SK-N-SH (cell line): ENCODE measurements around the gene SPRY2. TPM values are rescaled to one million over a fixed set of nuclear protein-coding genes. Genes with fewer than 3 reads are reported as not detected.

ENCODE experiments used
- CTCF ChIA-PET: fragments of 300-600, 350-600 bp; formaldehyde crosslinking; extraction: SDS; loops from one replicate; lab custom pipeline; 2021; lab: Yijun Ruan, JAX
- POLR2A ChIA-PET: fragments of 350-600 bp; sonication (Branson Sonifier 250); formaldehyde crosslinking; extraction: SDS; loops from one replicate; lab custom pipeline; 2020; ENCODE audit warnings: antibody characterized with exemption, inconsistent platforms; lab: Yijun Ruan, JAX
- DNase-seq: peaks from one replicate; pipeline ENCODE4 v3.0.0; 2012
- H2AFZ ChIP-seq: fragments of 200-600 bp; sonication (generic); 2 replicates; pipeline ENCODE4 v1.8.1; 2016; ENCODE audit warnings: antibody characterized with exemption, mild to moderate bottlenecking, low read depth
- H3F3A ChIP-seq: fragments of 200-600 bp; sonication (generic); replicated peaks from 2 replicates; pipeline ENCODE3; 2016; ENCODE audit warnings: antibody characterized with exemption, mild to moderate bottlenecking; ENCODE audit not compliant: insufficient read depth
- H3K27ac ChIP-seq, 2 experiments: fragments of 200-500 bp in 1 of 2; fragments of 200-600 bp in 1 of 2; sonication (Bioruptor generic) in 1 of 2; sonication (generic), shearing (Covaris generic) in 1 of 2; 2 replicates each; pipeline versions ENCODE4 v1.5.1 to v1.6.1; 2014 to 2016; ENCODE audit warnings: low read depth in 2 of 2, inconsistent platforms in 1 of 2, low read length in 1 of 2, mild to moderate bottlenecking in 1 of 2, mixed read lengths in 1 of 2
- H3K27me3 ChIP-seq: fragments of 200-600 bp; sonication (generic), shearing (Covaris generic); 2 replicates; pipeline ENCODE4 v1.6.1; 2016; ENCODE audit warnings: mixed run types; ENCODE audit not compliant: insufficient read depth
- H3K36me3 ChIP-seq, 2 experiments: fragments of 200-500 bp in 1 of 2; fragments of 200-600 bp in 1 of 2; sonication (Bioruptor generic) in 1 of 2; sonication (generic) in 1 of 2; replicated peaks in 1 of 2; 2 replicates each; pipeline versions ENCODE3 to v1.5.1; 2014 to 2016; ENCODE audit warnings: low read length in 1 of 2, mild to moderate bottlenecking in 1 of 2; ENCODE audit not compliant: insufficient read depth in 2 of 2, control insufficient read depth in 1 of 2
- H3K4me1 ChIP-seq, 2 experiments: fragments of 200-500 bp in 1 of 2; fragments of 200-600 bp in 1 of 2; sonication (Bioruptor generic) in 1 of 2; sonication (generic), shearing (Covaris generic) in 1 of 2; 2 replicates each; pipeline versions ENCODE4 v1.5.1 to v1.6.1; 2014 to 2016; ENCODE audit warnings: low read depth in 1 of 2, low read length in 1 of 2, mixed run types in 1 of 2; ENCODE audit not compliant: insufficient read depth in 2 of 2, control insufficient read depth in 1 of 2
- H3K4me2 ChIP-seq: fragments of 200-600 bp; sonication (generic), shearing (Covaris generic); 2 replicates; pipeline ENCODE4 v1.6.1; 2017; ENCODE audit warnings: mixed run types
- H3K4me3 ChIP-seq, 2 experiments: fragments of 200-500 bp in 1 of 2; fragments of 200-600 bp in 1 of 2; sonication (Bioruptor generic) in 1 of 2; sonication (generic), shearing (Covaris generic) in 1 of 2; 2 replicates each; pipeline versions ENCODE4 v1.5.1 to v1.8.1; 2014 to 2016; ENCODE audit warnings: low read depth in 2 of 2, inconsistent platforms in 1 of 2, low read length in 1 of 2, mild to moderate bottlenecking in 1 of 2, mixed read lengths in 1 of 2, moderate library complexity in 1 of 2
- H3K79me2 ChIP-seq: fragments of 200-600 bp; sonication (generic); 2 replicates; pipeline ENCODE4 v1.8.1; 2017; ENCODE audit warnings: mild to moderate bottlenecking; ENCODE audit not compliant: insufficient read depth
- H3K9ac ChIP-seq: fragments of 200-600 bp; sonication (generic); 2 replicates; pipeline ENCODE4 v1.6.1; 2017; ENCODE audit warnings: mixed run types
- H3K9me2 ChIP-seq: fragments of 200-600 bp; sonication (generic); 2 replicates; pipeline ENCODE4 v1.6.1; 2017; ENCODE audit warnings: mixed run types
- H3K9me3 ChIP-seq: fragments of 200-600 bp; sonication (generic); 2 replicates; pipeline ENCODE4 v1.6.1; 2017; ENCODE audit warnings: mixed run types, mild to moderate bottlenecking, moderate library complexity
- H4K20me1 ChIP-seq: fragments of 200-600 bp; sonication (generic); 2 replicates; pipeline ENCODE4 v1.6.1; 2017; ENCODE audit warnings: mild to moderate bottlenecking, mixed run types; ENCODE audit not compliant: insufficient read depth
- CHD2 ChIP-seq: fragments of 150-350 bp; IDR thresholded peaks from 2 replicates; pipeline ENCODE4 v1.6.1; 2018; ENCODE audit warnings: low read length; ENCODE audit not compliant: partially characterized antibody
- CTCF ChIP-seq: fragments of 200-600 bp; sonication (generic); IDR thresholded peaks from 2 replicates; pipeline ENCODE4 v1.6.1; 2017; ENCODE audit warnings: antibody characterized with exemption, mild to moderate bottlenecking, moderate library complexity
- EP300 ChIP-seq, 2 experiments: IDR thresholded peaks; 2 replicates each; pipeline versions ENCODE4 v1.4.0 to v1.6.1; 2012; ENCODE audit warnings: borderline replicate concordance in 1 of 2, low read depth in 1 of 2, low read length in 1 of 2
- EZH2phosphoT487 ChIP-seq: fragments of 200-600 bp; sonication (generic); IDR thresholded peaks from 2 replicates; pipeline ENCODE4 v1.6.1; 2017; ENCODE audit warnings: low read depth, mixed run types, mild to moderate bottlenecking, antibody characterized with exemption, moderate library complexity, borderline replicate concordance
- FOXJ3 ChIP-seq: sonication (generic); formaldehyde crosslinking; IDR thresholded peaks from 2 replicates; pipeline ENCODE4 v1.5.1; 2020; ENCODE audit warnings: mild to moderate bottlenecking, missing genetic modification reagents
- FOXM1 ChIP-seq: IDR thresholded peaks from 2 replicates; pipeline ENCODE4 v1.4.0; 2012; ENCODE audit warnings: low read depth, mild to moderate bottlenecking
- JUND ChIP-seq: IDR thresholded peaks from 2 replicates; pipeline ENCODE4 v1.4.0; 2012
- NFIC ChIP-seq: IDR thresholded peaks from 2 replicates; pipeline ENCODE4 v1.4.0; 2012; ENCODE audit warnings: borderline replicate concordance
- PBX3 ChIP-seq: IDR thresholded peaks from 2 replicates; pipeline ENCODE4; 2012
- POLR2AphosphoS5 ChIP-seq: IDR thresholded peaks from 2 replicates; pipeline ENCODE4 v1.6.1; 2012; ENCODE audit warnings: low read depth, low read length
- SMC3 ChIP-seq: IDR thresholded peaks from 2 replicates; pipeline ENCODE4 v1.6.1; 2012; ENCODE audit warnings: low read depth, low read length, improper control_type of control experiment
- TAF1 ChIP-seq: IDR thresholded peaks from 2 replicates; pipeline ENCODE4 v1.6.1; 2012; ENCODE audit warnings: low read depth, mild to moderate bottlenecking, low read length, moderate library complexity, borderline replicate concordance
- TCF12 ChIP-seq: IDR thresholded peaks from 2 replicates; pipeline ENCODE4 v1.4.0; 2012
- TEAD4 ChIP-seq: IDR thresholded peaks from 2 replicates; pipeline ENCODE4 v1.4.0; 2012; ENCODE audit warnings: mild to moderate bottlenecking, borderline replicate concordance; ENCODE audit not compliant: insufficient read depth
- USF2 ChIP-seq: fragments of 150-350 bp; IDR thresholded peaks from 2 replicates; pipeline ENCODE4 v1.6.1; 2017; ENCODE audit warnings: antibody characterized with exemption, low read length, low read depth, borderline replicate concordance
- WGBS: methylation state at CpG from one replicate; pipeline ENCODE4 v1.1.6; 2017; ENCODE audit warnings: low lambda C conversion rate; 5-methylcytosine and 5-hydroxymethylcytosine counted together
- polyA plus RNA-seq, 3 experiments: library from polyadenylated mRNA; depleted of rRNA; stranded (reverse); fragments of >200 nt; gene quantifications; 2 replicates each; pipeline ENCODE4 v1.2.3, GENCODE V29; 2012
- small RNA-seq, 7 experiments: library from RNA; depleted of rRNA; stranded (forward); fragments of <200 nt; gene quantifications; one replicate each; pipeline ENCODE3, GENCODE V24; 2012

The SPRY2 gene
- polyA plus RNA-seq, 1 of the 3 experiments (the other 2 are of a cell fraction): 122 TPM

GRCh38 chr13:80296638-80297037 is 44.3 kb downstream of the SPRY2 start (continued):
- TF ChIP-seq PBX3: no peak

DNA sequence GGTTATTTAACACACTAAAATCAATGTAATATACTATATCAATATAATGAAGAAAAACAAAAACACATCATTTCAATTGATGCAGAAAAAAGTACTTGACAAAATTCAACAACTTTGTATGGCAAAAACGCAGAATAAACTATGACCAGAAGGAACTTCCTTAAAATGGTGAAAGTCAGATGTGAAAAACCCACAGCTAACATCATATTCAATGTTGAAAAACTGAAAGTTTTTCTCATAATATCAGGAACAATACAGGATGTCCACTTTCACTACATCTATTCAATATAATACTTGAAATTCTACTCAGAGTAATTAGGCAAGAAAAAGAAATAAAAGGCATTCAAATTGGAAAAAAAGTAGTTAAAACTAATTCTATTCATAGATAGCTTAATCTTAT is 50.3 kb downstream of the SPRY2 start:
- Histone ChIP-seq H3K9me2 (no peaks in the 10 kb centered on the region), H3K9me3 (no peaks in the 10 kb centered on the region), H3K79me2 (no peaks in the 10 kb centered on the region), H4K20me1 (no peaks in the 10 kb centered on the region), H3K4me2 (no peak overlapping the region), H3K4me1 (no peaks in the 10 kb centered on the region), H3K4me3 (no peak overlapping the region), H2AFZ (no peak overlapping the region), H3K27ac (no peak overlapping the region), H3K27me3 (no peaks in the 10 kb centered on the region), H3K36me3 (no peaks in the 10 kb centered on the region), H3F3A (no peaks in the 10 kb centered on the region), H3K9ac (no peak overlapping the region)
- no peak for DNase-seq
- 87% methylated on average over 1 of the region's 1 CpG for WGBS
- CTCF ChIA-PET: no interaction called here
- POLR2A ChIA-PET: interaction anchor here (0.6 kb wide), 1 partner anchor 9 kb away, joined by 3 read pairs; no protein-coding TSS in a partner anchor
- TF ChIP-seq NFIC: no peak
- TF ChIP-seq USF2: no peak
- TF ChIP-seq CTCF: no peak
- TF ChIP-seq JUND: no peak
- no peak for TF ChIP-seq EZH2phosphoT487
- TF ChIP-seq FOXM1: no peak
- no peak for TF ChIP-seq FOXJ3 (CRISPR knock-in tag)
- no peak for TF ChIP-seq SMC3
- no peak for TF ChIP-seq CHD2
- no peak for TF ChIP-seq EP300 (IDR thresholded peaks at IDR 0.05; ENCODE audit: borderline replicate concordance in 1 of 2, low read depth in 1 of 2, low read length in 1 of 2)
- no peak for TF ChIP-seq TCF12
- TF ChIP-seq POLR2AphosphoS5: no peak
- no peak for TF ChIP-seq TAF1
- TF ChIP-seq TEAD4: no peak
- TF ChIP-seq, all 33 proteins: peak for 0

Small RNAs within 50 kb of the gene (small RNA-seq; reads per million reads assigned to genes)
- 0 to 6.5 (median 1.0) reads per million in 7 experiments for gene RNU6-61P
